Lower leg skin (tissue), 3 donors: ENCODE measurements around the gene PCDHB4.

Source experiments
- POLR2A ChIP-seq, 2 donors: fragments of 450-650 bp; IDR thresholded peaks; one replicate each; pipeline ENCODE4 v1.6.1; 2016 to 2017; ENCODE audit warnings: antibody characterized with exemption in 2 of 2, mild to moderate bottlenecking in 1 of 2, moderate library complexity in 1 of 2
- TF ChIP-seq, protein P1 (sequence below), 3 donors: fragments of 450-650 bp; IDR thresholded peaks; one replicate each; pipeline ENCODE4 v1.5.1; 2016; ENCODE audit warnings: antibody characterized with exemption in 3 of 3, mild to moderate bottlenecking in 3 of 3, moderate library complexity in 2 of 3

DNA sequence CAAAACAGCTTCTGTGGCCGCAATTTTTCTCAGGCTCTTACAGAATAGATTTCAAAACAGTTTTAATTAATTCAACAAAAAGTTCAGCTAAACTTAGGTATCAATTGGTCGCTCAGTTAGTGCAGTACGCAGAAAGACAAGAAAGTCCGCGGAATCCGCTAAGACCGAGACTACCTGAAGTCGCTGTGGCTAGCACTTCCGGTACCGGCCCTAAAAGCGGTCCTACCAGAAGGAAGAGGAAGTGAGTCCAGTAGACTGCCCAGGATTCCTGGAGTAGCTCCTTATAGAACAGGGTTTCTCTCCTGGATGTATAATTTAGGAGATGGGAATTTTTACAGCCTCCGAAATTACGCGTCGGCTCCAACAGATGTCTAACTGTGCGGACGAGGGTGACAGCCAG, 43.8 kb upstream of the PCDHB4 start:
- TF ChIP-seq, protein P1, sequence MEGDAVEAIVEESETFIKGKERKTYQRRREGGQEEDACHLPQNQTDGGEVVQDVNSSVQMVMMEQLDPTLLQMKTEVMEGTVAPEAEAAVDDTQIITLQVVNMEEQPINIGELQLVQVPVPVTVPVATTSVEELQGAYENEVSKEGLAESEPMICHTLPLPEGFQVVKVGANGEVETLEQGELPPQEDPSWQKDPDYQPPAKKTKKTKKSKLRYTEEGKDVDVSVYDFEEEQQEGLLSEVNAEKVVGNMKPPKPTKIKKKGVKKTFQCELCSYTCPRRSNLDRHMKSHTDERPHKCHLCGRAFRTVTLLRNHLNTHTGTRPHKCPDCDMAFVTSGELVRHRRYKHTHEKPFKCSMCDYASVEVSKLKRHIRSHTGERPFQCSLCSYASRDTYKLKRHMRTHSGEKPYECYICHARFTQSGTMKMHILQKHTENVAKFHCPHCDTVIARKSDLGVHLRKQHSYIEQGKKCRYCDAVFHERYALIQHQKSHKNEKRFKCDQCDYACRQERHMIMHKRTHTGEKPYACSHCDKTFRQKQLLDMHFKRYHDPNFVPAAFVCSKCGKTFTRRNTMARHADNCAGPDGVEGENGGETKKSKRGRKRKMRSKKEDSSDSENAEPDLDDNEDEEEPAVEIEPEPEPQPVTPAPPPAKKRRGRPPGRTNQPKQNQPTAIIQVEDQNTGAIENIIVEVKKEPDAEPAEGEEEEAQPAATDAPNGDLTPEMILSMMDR (IDR thresholded peaks at IDR 0.05), result no peak
- TF ChIP-seq POLR2A (IDR thresholded peaks at IDR 0.05), result no peak
